Activated naive CD4-positive, alpha-beta T cell treated with anti-CD3 and anti-CD28 coated beads, Interleukin-2, amount 50 U/mL, for 24 hours (primary cell): ENCODE measurements around the gene PHF23.
A peak's percentile ranks its signal among the peaks of the same experiment; 100 is the strongest.

ENCODE experiments used
- H3K27ac Mint-ChIP-seq: one replicate; pipeline ENCODE4 v1.8.0; 2021; ENCODE audit warnings: mild to moderate bottlenecking, mixed read lengths
- H3K27me3 Mint-ChIP-seq: one replicate; pipeline ENCODE4 v1.8.0; 2021; ENCODE audit warnings: mixed read lengths
- H3K36me3 Mint-ChIP-seq: one replicate; pipeline ENCODE4 v1.8.0; 2021; ENCODE audit warnings: mixed read lengths
- H3K4me1 Mint-ChIP-seq: one replicate; pipeline ENCODE4 v1.8.0; 2021; ENCODE audit warnings: mixed read lengths
- H3K4me3 Mint-ChIP-seq: one replicate; pipeline ENCODE4 v1.8.0; 2021; ENCODE audit warnings: mild to moderate bottlenecking, mixed read lengths
- H3K9me3 Mint-ChIP-seq: one replicate; pipeline ENCODE4 v1.8.0; 2021; ENCODE audit warnings: mixed read lengths

PHF23 gene

DNA sequence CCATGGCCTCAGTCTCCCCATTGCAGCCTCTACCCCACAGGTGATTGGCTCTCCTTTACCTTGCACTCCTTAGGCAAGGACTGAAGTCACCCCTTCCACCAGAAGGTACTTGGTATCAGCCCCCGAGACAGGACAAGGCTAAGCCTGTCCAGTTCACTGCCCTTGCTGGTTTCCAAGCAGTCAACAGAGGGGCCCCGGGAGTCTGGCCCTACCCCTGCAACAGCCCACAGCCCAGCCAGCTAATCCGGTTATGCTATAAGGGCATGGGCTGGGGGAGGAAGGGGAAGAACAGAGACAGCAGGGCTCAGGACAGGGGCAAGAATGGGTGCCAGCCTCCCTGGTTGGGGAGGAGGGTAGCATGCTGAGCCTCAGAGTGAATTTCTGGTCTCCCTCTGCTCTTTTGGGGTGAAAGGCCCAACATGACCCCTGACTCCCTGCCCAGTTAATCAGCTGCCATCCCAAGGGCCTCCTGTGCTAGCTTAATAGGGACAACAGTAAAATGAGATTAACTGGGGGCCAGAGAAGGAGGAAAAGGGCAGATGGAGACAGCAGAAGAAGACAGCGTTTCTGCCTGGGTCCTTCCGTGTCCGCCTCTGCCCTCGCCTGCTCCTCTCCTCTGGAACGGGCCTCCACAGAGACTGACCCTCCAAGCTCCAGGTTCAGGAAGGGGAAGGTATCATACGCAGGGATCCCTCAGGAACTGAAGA lies 30.4 kb downstream of the PHF23 start:
- peaks cover 52% of the 10 kb centered on the region for H3K4me1 Mint-ChIP-seq
- H3K9me3 Mint-ChIP-seq: no peaks in the 10 kb centered on the region
- H3K27me3 Mint-ChIP-seq: no peaks in the 10 kb centered on the region
- no peaks in the 10 kb centered on the region for H3K36me3 Mint-ChIP-seq
- H3K27ac Mint-ChIP-seq: no peak overlapping the region
- H3K4me3 Mint-ChIP-seq: no peak overlapping the region

DNA sequence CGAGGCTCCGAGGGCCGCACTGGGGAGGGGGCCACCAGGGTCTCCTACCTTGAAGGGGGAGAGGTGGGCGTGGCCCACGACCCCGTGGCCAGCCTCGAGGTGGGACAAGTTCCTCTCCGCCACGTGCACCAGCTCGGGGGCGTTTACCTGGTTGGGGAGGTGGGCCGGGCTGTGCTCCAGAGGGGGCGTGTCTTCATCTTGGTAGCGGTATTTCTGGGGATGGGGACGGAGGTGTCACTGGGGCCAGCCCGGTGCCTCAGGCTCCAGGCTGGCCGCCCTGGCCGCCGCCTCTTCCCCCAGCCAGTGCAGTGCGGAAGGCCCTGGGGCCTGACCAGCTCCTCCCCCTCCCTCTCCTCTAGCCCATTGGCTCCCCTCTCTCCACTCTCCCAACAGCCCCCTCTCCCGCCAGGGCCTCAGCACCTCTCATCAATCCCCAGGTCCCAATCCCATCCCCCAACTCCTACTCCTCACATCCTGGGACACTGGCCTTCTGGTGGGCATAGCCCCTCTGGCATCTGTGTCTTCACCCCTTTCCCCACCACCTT lies 31.2 kb downstream of the PHF23 start:
- H3K27ac Mint-ChIP-seq: no peak overlapping the region
- no peaks in the 10 kb centered on the region for H3K27me3 Mint-ChIP-seq
- peaks cover 48% of the 10 kb centered on the region for H3K4me1 Mint-ChIP-seq
- no peaks in the 10 kb centered on the region for H3K9me3 Mint-ChIP-seq
- no peak overlapping the region for H3K4me3 Mint-ChIP-seq
- no peaks in the 10 kb centered on the region for H3K36me3 Mint-ChIP-seq

DNA sequence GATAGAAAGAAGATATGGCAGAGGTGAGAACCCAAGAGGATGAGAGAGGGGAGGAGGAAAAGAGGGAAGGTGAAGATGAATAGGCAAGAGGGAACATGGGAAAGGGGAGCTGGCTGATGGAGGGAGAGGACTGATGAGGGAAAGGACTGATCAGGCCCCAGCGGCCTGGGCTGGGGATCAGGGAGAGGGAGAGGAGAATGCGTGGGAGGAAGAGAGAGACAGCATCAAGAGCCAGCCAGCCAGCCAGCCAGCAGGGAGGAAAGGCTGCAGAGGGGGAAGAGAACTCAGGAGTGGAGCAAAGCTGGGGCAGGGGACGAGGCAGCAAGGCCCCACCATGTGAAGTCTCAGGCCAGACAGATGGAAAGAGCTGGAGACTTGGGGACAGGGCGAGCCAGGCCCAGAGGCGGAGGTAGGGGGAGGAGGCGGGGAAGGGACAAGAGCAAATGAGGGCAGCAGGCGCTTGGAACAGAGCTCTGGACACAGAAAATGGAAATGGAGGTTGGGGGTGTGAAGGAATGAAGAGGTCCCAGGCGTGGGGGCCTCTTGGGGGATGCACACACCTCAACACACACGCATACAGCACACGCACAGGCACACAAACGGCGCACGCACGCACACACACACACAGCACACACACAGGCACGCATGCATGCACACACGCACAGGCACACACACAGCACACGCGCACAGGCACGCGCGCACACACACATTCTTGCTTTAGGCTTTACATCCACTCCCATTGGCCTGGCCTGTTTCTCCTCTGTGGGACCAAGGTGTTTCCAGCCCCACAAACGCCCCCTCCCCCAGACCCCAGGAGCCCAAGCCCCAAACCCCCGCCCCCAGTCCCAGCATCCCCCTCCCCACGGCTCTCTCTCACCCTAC lies 31.9 kb downstream of the PHF23 start:
- no peaks in the 10 kb centered on the region for H3K27me3 Mint-ChIP-seq
- H3K4me1 Mint-ChIP-seq: peaks cover 47% of the 10 kb centered on the region
- H3K4me3 Mint-ChIP-seq: no peak overlapping the region
- H3K9me3 Mint-ChIP-seq: no peaks in the 10 kb centered on the region
- H3K27ac Mint-ChIP-seq: peak overlapping the region; percentile 90
- H3K36me3 Mint-ChIP-seq: no peaks in the 10 kb centered on the region

DNA sequence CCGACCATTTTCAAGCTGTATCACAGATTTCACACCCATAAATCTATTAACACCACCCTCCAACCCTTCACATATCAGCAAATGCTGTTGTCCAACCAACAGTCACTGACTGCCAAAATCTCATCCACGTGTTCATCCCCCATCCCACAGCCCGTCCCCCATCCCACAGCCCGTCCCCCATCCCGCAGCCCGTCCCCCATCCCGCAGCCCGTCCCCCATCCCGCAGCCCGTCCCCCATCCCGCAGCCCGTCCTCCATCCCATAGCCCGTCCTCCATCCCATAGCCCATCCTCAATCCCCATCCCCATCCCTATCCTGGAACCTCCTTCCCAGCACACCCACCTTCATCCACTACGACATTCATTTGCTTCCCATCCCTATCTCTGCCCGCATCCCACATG lies 33.7 kb downstream of the PHF23 start:
- H3K27ac Mint-ChIP-seq: peak overlapping the region; percentile 90
- H3K27me3 Mint-ChIP-seq: no peaks in the 10 kb centered on the region
- peaks cover 41% of the 10 kb centered on the region for H3K4me1 Mint-ChIP-seq
- H3K36me3 Mint-ChIP-seq: no peaks in the 10 kb centered on the region
- peak overlapping the region; percentile 71 for H3K4me3 Mint-ChIP-seq
- no peaks in the 10 kb centered on the region for H3K9me3 Mint-ChIP-seq

DNA sequence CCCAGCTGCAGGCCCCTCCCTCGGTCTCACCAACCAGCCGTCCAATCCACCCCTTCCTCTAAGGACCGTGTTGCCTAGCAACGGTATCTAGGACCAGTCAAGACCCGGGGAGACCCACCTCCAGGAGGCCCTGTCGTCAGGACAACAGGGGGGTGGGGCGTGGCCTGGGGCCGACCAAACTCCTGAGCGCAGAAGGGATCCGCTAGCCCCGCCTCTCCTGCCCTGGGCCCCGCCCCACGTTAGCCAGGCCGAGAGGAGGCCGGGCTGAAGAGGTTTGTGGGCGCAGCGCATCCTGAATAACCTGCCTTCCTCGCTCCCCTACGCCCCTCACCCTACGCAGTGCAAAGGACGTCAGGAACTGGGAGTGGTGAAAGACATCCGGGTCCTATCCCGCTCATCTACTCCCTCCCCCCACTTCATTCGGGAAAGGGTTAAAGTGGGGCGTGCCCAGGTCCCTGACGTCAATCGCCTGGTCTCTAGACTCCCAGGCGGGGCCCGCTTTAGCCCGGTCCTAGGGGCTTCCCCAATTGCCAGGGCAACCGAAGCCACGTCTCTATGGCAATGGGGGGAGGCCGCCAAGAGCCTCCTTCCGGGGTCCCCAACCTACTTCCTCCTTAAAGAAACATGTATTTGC lies 34.3 kb downstream of the PHF23 start:
- Mint-ChIP-seq H3K4me3 (peak overlapping the region; percentile 71), H3K36me3 (no peaks in the 10 kb centered on the region), H3K27ac (peak overlapping the region; percentile 82), H3K27me3 (no peaks in the 10 kb centered on the region), H3K4me1 (peaks cover 37% of the 10 kb centered on the region), H3K9me3 (no peaks in the 10 kb centered on the region)

DNA sequence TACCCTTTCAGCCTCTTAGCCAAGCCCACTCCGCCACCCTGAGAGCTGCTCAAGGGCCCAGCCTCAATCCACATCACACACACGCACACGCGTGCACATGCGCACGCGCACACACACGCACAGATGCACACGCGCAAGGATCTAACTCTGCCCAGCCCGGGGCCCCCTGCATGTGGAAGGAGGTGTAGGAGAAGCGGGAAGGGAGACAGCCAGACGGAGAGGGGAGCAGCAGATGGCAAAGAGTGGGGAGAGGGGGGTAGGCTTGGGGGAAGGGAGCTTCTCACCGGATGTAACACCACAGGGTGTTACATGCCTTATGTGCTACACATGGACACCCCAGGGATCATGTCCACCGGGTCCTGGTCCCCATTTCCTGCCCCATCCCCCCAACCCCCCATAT lies 34.9 kb downstream of the PHF23 start:
- Mint-ChIP-seq H3K4me1 (peaks cover 36% of the 10 kb centered on the region), H3K4me3 (peak overlapping the region; percentile 71), H3K27ac (peak overlapping the region; percentile 82), H3K27me3 (no peaks in the 10 kb centered on the region), H3K9me3 (no peaks in the 10 kb centered on the region), H3K36me3 (no peaks in the 10 kb centered on the region)

DNA sequence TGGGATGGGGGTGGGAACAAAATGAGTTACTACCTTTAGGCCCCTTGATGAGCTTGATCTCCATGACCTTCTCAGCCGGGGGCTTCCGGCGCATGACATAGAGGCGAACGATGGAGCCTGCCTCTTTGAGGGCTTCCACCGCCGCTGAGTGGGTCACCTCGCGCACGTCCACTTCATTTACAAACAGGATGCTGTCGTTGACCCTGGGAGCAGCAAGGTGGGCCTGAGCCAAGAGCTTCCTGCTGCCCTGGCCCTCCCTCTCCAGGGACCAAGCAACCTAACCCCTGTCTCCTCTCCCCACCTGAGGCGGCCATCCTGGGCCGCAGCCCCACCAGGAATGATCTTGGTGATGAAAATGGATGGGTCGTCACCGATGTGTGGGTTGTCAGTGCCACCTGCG lies 35.9 kb downstream of the PHF23 start:
- H3K4me1 Mint-ChIP-seq: peaks cover 36% of the 10 kb centered on the region
- no peaks in the 10 kb centered on the region for H3K36me3 Mint-ChIP-seq
- H3K27me3 Mint-ChIP-seq: no peaks in the 10 kb centered on the region
- no peaks in the 10 kb centered on the region for H3K9me3 Mint-ChIP-seq
- no peak overlapping the region for H3K27ac Mint-ChIP-seq
- H3K4me3 Mint-ChIP-seq: peak overlapping the region; percentile 52

DNA sequence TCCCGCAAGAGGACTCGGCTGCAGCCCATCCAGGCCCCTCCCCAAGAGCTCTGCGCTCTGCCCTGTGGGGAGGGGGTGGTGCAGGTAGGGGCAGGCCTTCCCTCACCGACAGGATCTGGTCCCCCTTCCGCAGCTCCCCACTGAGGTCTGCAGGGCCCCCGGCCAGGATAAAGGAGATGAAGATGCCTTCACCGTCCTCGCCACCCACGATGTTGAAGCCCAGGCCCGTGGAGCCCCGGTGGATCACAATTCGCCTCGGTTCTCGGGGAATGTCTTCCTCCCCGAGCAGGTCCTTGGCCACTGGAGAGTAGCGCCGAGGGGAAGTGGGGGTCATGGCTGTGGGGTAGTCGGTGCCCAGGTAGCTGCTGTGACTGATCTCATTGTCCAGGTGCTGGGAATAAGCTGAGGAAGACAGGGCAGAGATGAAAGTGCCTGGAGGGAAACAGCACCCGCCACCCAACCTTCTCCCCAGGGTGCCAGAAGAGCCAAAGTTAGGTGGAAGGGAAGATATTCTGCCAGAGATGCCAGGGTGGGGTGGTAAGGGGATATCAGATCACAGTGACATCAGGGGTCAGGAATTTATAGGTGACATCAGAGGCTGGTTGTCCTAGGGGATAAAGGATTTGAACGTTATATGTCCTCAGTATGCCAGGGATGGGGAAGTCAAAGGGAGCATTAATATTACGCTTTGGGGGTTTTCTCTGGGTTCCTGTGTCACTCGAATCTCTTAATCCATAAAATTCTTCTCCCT lies 42.4 kb downstream of the PHF23 start:
- Mint-ChIP-seq H3K36me3 (no peaks in the 10 kb centered on the region), H3K27me3 (no peaks in the 10 kb centered on the region), H3K9me3 (no peaks in the 10 kb centered on the region), H3K4me1 (no peaks in the 10 kb centered on the region), H3K4me3 (no peak overlapping the region), H3K27ac (no peak overlapping the region)

DNA sequence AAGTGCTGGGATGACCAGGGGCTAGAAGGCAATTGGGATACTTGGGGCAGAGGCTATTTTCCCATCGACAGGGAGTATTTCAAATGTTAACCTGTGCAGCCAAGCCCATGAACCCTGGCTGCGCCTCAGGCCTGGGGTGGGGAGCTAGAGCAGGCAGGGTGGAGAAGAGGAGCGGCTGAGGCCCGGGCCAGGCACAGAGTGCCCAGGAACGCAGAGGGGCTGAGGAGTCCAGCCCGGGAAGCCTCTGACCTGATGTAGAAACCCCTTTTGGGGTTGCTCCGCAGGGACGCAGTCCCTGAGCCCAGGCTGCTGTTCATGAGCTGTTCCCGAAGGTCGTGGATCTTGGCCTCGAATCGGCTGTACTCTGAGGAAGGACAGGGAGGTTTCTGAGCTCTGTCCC lies 43.3 kb downstream of the PHF23 start:
- Mint-ChIP-seq H3K9me3 (no peaks in the 10 kb centered on the region), H3K4me1 (no peaks in the 10 kb centered on the region), H3K27me3 (no peaks in the 10 kb centered on the region), H3K4me3 (no peak overlapping the region), H3K36me3 (no peaks in the 10 kb centered on the region), H3K27ac (no peak overlapping the region)

DNA sequence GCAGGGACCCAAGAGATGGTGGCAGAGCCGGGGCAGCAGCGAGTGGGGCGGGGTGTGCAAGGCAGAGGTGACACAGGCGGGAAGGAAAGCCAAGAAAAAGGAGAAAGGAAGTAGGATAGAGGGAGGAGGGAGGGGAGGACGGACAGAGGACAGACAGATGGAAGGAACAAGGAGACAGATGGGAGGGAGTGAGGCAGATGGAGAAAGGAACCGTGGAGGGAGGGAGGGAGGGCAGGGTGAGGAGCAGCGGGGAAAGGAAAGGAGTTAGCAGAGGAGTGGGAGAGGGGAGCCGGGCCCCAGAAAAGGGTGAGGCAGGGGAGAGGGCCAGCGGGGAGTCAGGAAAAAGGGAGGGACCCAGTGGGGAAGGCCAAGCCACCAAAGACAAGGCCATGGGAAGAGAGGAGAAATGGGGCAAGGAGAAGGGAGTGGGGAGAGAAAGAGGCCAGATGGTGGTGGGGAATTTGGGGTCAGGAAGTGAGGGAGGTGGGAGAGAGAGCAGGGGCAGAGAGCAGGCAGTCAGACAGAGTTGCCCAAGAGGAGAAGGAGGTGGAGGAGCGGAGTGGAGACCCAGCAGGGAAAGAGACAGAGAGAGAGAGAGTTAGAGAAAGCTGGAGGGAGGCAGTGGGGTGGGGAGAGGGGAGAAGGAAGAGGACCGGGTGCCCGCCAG lies 46.9 kb downstream of the PHF23 start:
- H3K9me3 Mint-ChIP-seq: no peaks in the 10 kb centered on the region
- H3K36me3 Mint-ChIP-seq: no peaks in the 10 kb centered on the region
- H3K27ac Mint-ChIP-seq: no peak overlapping the region
- no peaks in the 10 kb centered on the region for H3K27me3 Mint-ChIP-seq
- no peaks in the 10 kb centered on the region for H3K4me1 Mint-ChIP-seq
- H3K4me3 Mint-ChIP-seq: no peak overlapping the region

DNA sequence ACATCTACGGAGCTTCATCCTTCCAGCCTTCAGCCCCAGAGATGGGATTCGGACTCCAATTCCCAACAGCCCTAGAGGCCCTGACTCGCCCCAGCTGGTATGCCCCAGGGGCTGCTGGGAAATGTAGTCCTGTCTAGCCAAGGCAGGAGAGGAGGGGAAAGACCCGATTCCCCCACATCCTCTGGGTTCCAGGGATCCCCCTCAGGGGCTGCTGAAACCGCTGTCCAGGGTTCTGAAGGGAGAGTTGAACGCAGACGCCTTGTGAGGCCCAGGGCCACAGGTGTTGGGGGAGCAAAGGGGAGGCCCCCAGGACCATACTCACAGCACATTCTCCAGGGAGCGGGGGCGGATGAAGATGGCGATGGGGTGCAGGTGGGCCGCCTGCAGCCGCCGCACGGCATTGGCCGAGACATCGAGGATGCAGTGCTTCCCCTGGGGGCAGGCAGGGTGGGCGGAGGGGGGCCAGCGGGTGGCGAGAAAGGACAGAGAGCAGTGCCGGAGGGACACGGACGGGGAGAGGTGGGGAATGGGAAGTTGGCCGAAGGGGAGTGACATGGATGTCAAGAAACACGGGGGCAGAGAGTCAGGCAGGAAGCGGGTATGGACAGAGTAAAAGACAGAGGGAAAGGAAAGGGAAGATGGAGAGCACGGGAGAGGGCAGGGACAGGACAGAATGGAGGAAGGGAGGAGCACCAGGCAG lies 47.5 kb downstream of the PHF23 start:
- H3K4me1 Mint-ChIP-seq: no peaks in the 10 kb centered on the region
- H3K9me3 Mint-ChIP-seq: no peaks in the 10 kb centered on the region
- H3K27me3 Mint-ChIP-seq: no peaks in the 10 kb centered on the region
- H3K27ac Mint-ChIP-seq: no peak overlapping the region
- no peak overlapping the region for H3K4me3 Mint-ChIP-seq
- no peaks in the 10 kb centered on the region for H3K36me3 Mint-ChIP-seq

DNA sequence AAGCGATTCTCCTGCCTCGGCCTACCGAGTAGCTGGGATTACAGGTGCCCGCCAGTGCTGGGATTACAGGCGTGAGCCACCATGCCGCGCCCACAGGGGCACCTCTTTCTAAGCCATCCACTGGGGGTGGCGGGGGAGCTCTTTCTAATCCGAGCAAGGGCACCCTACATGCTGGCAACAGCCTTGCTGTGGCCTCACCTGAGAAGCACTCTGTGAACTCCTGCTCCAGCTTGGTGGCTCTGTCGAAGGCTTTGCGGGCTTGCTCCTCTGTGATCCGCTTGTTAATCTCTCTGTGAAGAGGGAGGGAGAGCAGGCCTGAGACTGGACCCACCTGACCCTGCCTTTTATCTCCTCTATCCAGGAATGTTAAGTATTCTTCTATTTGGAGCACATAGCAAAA lies 48.2 kb downstream of the PHF23 start:
- H3K27me3 Mint-ChIP-seq: no peaks in the 10 kb centered on the region
- no peak overlapping the region for H3K27ac Mint-ChIP-seq
- peaks cover 5% of the 10 kb centered on the region for H3K4me1 Mint-ChIP-seq
- no peaks in the 10 kb centered on the region for H3K36me3 Mint-ChIP-seq
- H3K9me3 Mint-ChIP-seq: no peaks in the 10 kb centered on the region
- no peak overlapping the region for H3K4me3 Mint-ChIP-seq

DNA sequence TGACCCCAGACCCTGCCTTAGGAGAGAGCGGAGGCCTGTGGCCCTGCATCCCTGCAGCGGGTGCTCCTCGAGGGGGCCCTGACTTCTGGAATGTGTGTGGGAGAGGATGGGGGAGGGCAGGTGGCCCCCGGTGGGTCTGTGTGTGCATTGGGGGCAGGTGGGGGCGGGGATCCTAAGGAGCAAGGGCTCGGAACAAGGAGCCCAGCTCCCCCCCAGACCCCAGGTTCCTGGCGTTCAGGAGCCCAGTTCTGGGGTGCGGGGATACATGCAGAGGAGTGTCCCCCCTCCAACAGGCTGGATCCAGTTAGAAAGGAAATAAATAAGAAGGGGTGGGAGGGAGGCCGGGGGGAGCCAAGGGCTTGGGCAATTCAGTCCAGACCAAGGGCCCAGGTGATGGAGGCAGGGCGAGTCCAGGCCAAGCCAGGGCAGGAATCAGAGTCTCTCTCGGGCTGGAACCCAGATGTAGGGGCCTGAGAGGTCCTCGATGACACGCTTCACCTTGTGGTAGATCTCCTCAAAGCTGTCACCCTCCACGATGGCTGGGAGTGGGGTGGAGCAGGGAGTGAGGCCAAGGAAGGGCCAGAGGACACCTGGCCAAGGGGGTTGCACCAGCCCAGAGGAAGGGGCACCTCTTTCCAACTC lies 48.9 kb downstream of the PHF23 start:
- no peaks in the 10 kb centered on the region for H3K27me3 Mint-ChIP-seq

DNA sequence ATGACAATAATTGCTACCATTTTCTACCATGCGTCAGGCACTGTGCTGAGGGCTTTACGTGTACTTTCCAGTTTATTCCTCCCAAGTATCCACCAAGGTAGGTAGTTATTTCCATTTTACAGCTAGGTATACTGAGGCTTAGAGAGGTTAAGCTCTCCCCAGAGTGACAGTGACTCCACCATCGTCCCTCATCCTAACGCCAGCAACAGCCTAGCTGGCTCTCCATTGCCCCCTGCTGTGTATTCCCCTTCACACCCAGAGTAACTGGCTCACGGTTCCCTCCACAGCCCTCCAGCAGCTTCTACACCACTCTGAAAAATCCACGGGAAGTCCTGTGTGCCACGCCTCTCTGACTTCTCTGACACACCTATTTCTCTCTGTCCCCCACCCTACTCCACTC lies 53.0 kb downstream of the PHF23 start:
- Mint-ChIP-seq H3K4me1 (peaks cover 5% of the 10 kb centered on the region), H3K27me3 (no peaks in the 10 kb centered on the region), H3K9me3 (no peaks in the 10 kb centered on the region), H3K27ac (no peak overlapping the region), H3K4me3 (no peak overlapping the region), H3K36me3 (no peaks in the 10 kb centered on the region)

More for the DNA sequence above, 48.9 kb downstream of the PHF23 start:
- Mint-ChIP-seq H3K27ac (no peak overlapping the region), H3K36me3 (no peaks in the 10 kb centered on the region), H3K9me3 (no peaks in the 10 kb centered on the region), H3K4me1 (peaks cover 5% of the 10 kb centered on the region), H3K4me3 (no peak overlapping the region)
